ENCODE results near the gene WSCD1.

Gene WSCD1

GRCh38 chr17:6109536-6109935 is 39.4 kb downstream of the WSCD1 start:
- no peak overlapping the region for H3K27ac ChIP-seq (ENCODE audit: low read depth, low read length)
- H3F3A ChIP-seq (ENCODE audit: control insufficient read depth, insufficient read depth) = no peaks in the 10 kb centered on the region
- no peaks in the 10 kb centered on the region; the same call in 1 of the 2 replicates for H3K27me3 ChIP-seq (ENCODE audit: control insufficient read depth, low read length)
- no peaks in the 10 kb centered on the region for H4K20me1 ChIP-seq (ENCODE audit: control insufficient read depth, insufficient read depth, low read depth, low read length)
- H3K9me3 ChIP-seq (ENCODE audit: control insufficient read depth, insufficient read depth, low read length) = no peaks in the 10 kb centered on the region
- TF ChIP-seq CTCF (IDR thresholded peaks at IDR 0.05; ENCODE audit: low read depth, low read length, poor library complexity, severe bottlenecking) (no peak), EZH2phosphoT487 (IDR thresholded peaks at IDR 0.05; ENCODE audit: borderline replicate concordance, low read length) (no peak)
- H3K9me2 ChIP-seq (replicated peaks; ENCODE audit: control insufficient read depth, low read length) = no peaks in the 10 kb centered on the region
- H3K36me3 ChIP-seq (ENCODE audit: control insufficient read depth, low read length) = no peaks in the 10 kb centered on the region
- no peaks in the 10 kb centered on the region for H3K4me1 ChIP-seq (ENCODE audit: control insufficient read depth, low read length)
- H3K4me3 ChIP-seq (ENCODE audit: low read length) = no peak overlapping the region
- H3K4me2 ChIP-seq (ENCODE audit: low read length) = no peak overlapping the region
- H3K79me2 ChIP-seq (ENCODE audit: control insufficient read depth, low read length) = no peaks in the 10 kb centered on the region

GRCh38 chr17:6110088-6110487 is 39.9 kb downstream of the WSCD1 start:
- no peaks in the 10 kb centered on the region for H3K79me2 ChIP-seq (ENCODE audit: control insufficient read depth, low read length)
- no peaks in the 10 kb centered on the region for H4K20me1 ChIP-seq (ENCODE audit: control insufficient read depth, insufficient read depth, low read depth, low read length)
- no peaks in the 10 kb centered on the region for H3K9me3 ChIP-seq (ENCODE audit: control insufficient read depth, insufficient read depth, low read length)
- no peak overlapping the region for H3K27ac ChIP-seq (ENCODE audit: low read depth, low read length)
- H3F3A ChIP-seq (ENCODE audit: control insufficient read depth, insufficient read depth) = no peaks in the 10 kb centered on the region
- H3K4me2 ChIP-seq (ENCODE audit: low read length) = no peak overlapping the region
- H3K36me3 ChIP-seq (ENCODE audit: control insufficient read depth, low read length) = no peaks in the 10 kb centered on the region
- H3K9me2 ChIP-seq (replicated peaks; ENCODE audit: control insufficient read depth, low read length) = no peaks in the 10 kb centered on the region
- no peak overlapping the region for H3K4me3 ChIP-seq (ENCODE audit: low read length)
- H3K4me1 ChIP-seq (ENCODE audit: control insufficient read depth, low read length) = no peaks in the 10 kb centered on the region
- H3K27me3 ChIP-seq (ENCODE audit: control insufficient read depth, low read length) = no peaks in the 10 kb centered on the region; the same call in 1 of the 2 replicates
- TF ChIP-seq EZH2phosphoT487 (IDR thresholded peaks at IDR 0.05; ENCODE audit: borderline replicate concordance, low read length) = no peak
- TF ChIP-seq CTCF (IDR thresholded peaks at IDR 0.05; ENCODE audit: low read depth, low read length, poor library complexity, severe bottlenecking) = no peak

GRCh38 chr17:6110592-6110991 is 40.4 kb downstream of the WSCD1 start:
- Histone ChIP-seq H3K4me1 (ENCODE audit: control insufficient read depth, low read length) (no peaks in the 10 kb centered on the region), H3K36me3 (ENCODE audit: control insufficient read depth, low read length) (no peaks in the 10 kb centered on the region), H3K27me3 (ENCODE audit: control insufficient read depth, low read length) (no peaks in the 10 kb centered on the region; the same call in 1 of the 2 replicates), H3K4me2 (ENCODE audit: low read length) (no peak overlapping the region), H3K27ac (ENCODE audit: low read depth, low read length) (no peak overlapping the region), H3F3A (ENCODE audit: control insufficient read depth, insufficient read depth) (no peaks in the 10 kb centered on the region), H3K79me2 (ENCODE audit: control insufficient read depth, low read length) (no peaks in the 10 kb centered on the region), H4K20me1 (ENCODE audit: control insufficient read depth, insufficient read depth, low read depth, low read length) (no peaks in the 10 kb centered on the region), H3K9me3 (ENCODE audit: control insufficient read depth, insufficient read depth, low read length) (no peaks in the 10 kb centered on the region), H3K9me2 (replicated peaks; ENCODE audit: control insufficient read depth, low read length) (no peaks in the 10 kb centered on the region), H3K4me3 (ENCODE audit: low read length) (no peak overlapping the region)
- TF ChIP-seq EZH2phosphoT487 (IDR thresholded peaks at IDR 0.05; ENCODE audit: borderline replicate concordance, low read length) (no peak), CTCF (IDR thresholded peaks at IDR 0.05; ENCODE audit: low read depth, low read length, poor library complexity, severe bottlenecking) (no peak)

GRCh38 chr17:6120351-6120750 is 50.2 kb downstream of the WSCD1 start:
- Histone ChIP-seq H3K36me3 (ENCODE audit: control insufficient read depth, low read length) (no peaks in the 10 kb centered on the region), H3K9me2 (replicated peaks; ENCODE audit: control insufficient read depth, low read length) (no peaks in the 10 kb centered on the region), H4K20me1 (ENCODE audit: control insufficient read depth, insufficient read depth, low read depth, low read length) (no peaks in the 10 kb centered on the region), H3F3A (ENCODE audit: control insufficient read depth, insufficient read depth) (no peaks in the 10 kb centered on the region), H3K9me3 (ENCODE audit: control insufficient read depth, insufficient read depth, low read length) (no peaks in the 10 kb centered on the region), H3K4me1 (ENCODE audit: control insufficient read depth, low read length) (no peaks in the 10 kb centered on the region), H3K27me3 (ENCODE audit: control insufficient read depth, low read length) (no peaks in the 10 kb centered on the region), H3K4me3 (ENCODE audit: low read length) (no peak overlapping the region), H3K79me2 (ENCODE audit: control insufficient read depth, low read length) (no peaks in the 10 kb centered on the region), H3K4me2 (ENCODE audit: low read length) (no peak overlapping the region), H3K27ac (ENCODE audit: low read depth, low read length) (no peak overlapping the region)
- TF ChIP-seq CTCF (IDR thresholded peaks at IDR 0.05; ENCODE audit: low read depth, low read length, poor library complexity, severe bottlenecking) = no peak
- TF ChIP-seq EZH2phosphoT487 (IDR thresholded peaks at IDR 0.05; ENCODE audit: borderline replicate concordance, low read length) = no peak

Measured in DOHH2 (cell line).